Lower lobe of right lung (tissue), 2 donors: ENCODE data around the gene LKAAEAR1. TPM values are rescaled to one million over a fixed set of nuclear protein-coding genes. Genes with fewer than 3 reads are reported as not detected.

Experiments used
- ATAC-seq, 2 donors: fragments of 200-7000 bp; cut with Tn5 transposase; one replicate each; pipeline ENCODE4 v1.9.1; 2020 to 2022; ENCODE audit warnings: mild to moderate bottlenecking in 2 of 2, moderate library complexity in 2 of 2
- DNase-seq: peaks from one replicate; pipeline ENCODE4 v3.0.0-alpha.2; 2020
- H3K27ac ChIP-seq: fragments of 200-600 bp; one replicate; pipeline ENCODE4 v1.8.0; 2022
- H3K27me3 ChIP-seq: fragments of 200-600 bp; one replicate; pipeline ENCODE4 v1.8.0; 2022; ENCODE audit warnings: low read depth
- H3K36me3 ChIP-seq: fragments of 200-600 bp; one replicate; pipeline ENCODE4 v1.8.0; 2022; ENCODE audit warnings: mild to moderate bottlenecking
- H3K4me1 ChIP-seq: fragments of 200-600 bp; one replicate; pipeline ENCODE4 v1.8.0; 2022
- H3K4me3 ChIP-seq: fragments of 200-600 bp; one replicate; pipeline ENCODE4 v1.8.0; 2022; ENCODE audit warnings: mild to moderate bottlenecking
- H3K9me3 ChIP-seq: fragments of 200-600 bp; one replicate; pipeline ENCODE4 v1.8.0; 2022
- CTCF ChIP-seq: fragments of 200-600 bp; IDR thresholded peaks from one replicate; pipeline ENCODE4 v1.8.0; 2022; ENCODE audit warnings: antibody characterized with exemption, mild to moderate bottlenecking
- intact Hi-C: fragments of 100-400 bp; cut with DNase I; formaldehyde crosslinking; loops from one replicate; pipeline ENCODE4 v1.11.0; 2022
- total RNA-seq: library from RNA; stranded (reverse); fragmentation: NEBNext Ultra II Directional; extraction: Animal tissue kit (Norgen Biotek cat#: 25700); gene quantifications from one replicate; pipeline ENCODE4 v1.2.1, GENCODE V29; 2021
- donor health status: DM: no; HTN: yes; CAD: no; lungs with severe emphysema.

LKAAEAR1 gene
- total RNA-seq, 1 donor from 2014 or later: 0.97 TPM

GRCh38 chr20:64038565-64039292 is 45.5 kb downstream of the LKAAEAR1 start:
- DNase-seq (peak; percentile 86), ATAC-seq (peak; percentile 90 to 93)
- peaks cover 12% of the 10 kb centered on the region for H3K36me3 ChIP-seq
- H3K4me3 ChIP-seq: peak overlapping the region; percentile 66
- no peaks in the 10 kb centered on the region for H3K9me3 ChIP-seq
- peak overlapping the region; percentile 86 for H3K27ac ChIP-seq
- peaks cover 38% of the 10 kb centered on the region for H3K27me3 ChIP-seq
- intact Hi-C loops: no loop called here
- peaks cover 51% of the 10 kb centered on the region for H3K4me1 ChIP-seq
- peak; percentile 69 for TF ChIP-seq CTCF

GRCh38 chr20:64038224-64038564 is 46.0 kb downstream of the LKAAEAR1 start:
- peaks cover 38% of the 10 kb centered on the region for H3K27me3 ChIP-seq
- TF ChIP-seq CTCF: no peak
- peak overlapping the region; percentile 86 for H3K27ac ChIP-seq
- peak overlapping the region; percentile 66 for H3K4me3 ChIP-seq
- ATAC-seq: peak; percentile 24 to 36
- H3K4me1 ChIP-seq: peaks cover 51% of the 10 kb centered on the region
- H3K9me3 ChIP-seq: no peaks in the 10 kb centered on the region
- peaks cover 18% of the 10 kb centered on the region for H3K36me3 ChIP-seq
- intact Hi-C loops: no loop called here
- no peak for DNase-seq

GRCh38 chr20:64037498-64038213 is 46.5 kb downstream of the LKAAEAR1 start:
- no peak for DNase-seq
- peak overlapping the region; percentile 66 for H3K4me3 ChIP-seq
- no peak for TF ChIP-seq CTCF
- ATAC-seq: no peak
- intact Hi-C loops: no loop called here
- no peaks in the 10 kb centered on the region for H3K9me3 ChIP-seq
- H3K4me1 ChIP-seq: peaks cover 51% of the 10 kb centered on the region
- H3K27ac ChIP-seq: peak overlapping the region; percentile 86
- peaks cover 38% of the 10 kb centered on the region for H3K27me3 ChIP-seq
- peaks cover 23% of the 10 kb centered on the region for H3K36me3 ChIP-seq

DNA sequence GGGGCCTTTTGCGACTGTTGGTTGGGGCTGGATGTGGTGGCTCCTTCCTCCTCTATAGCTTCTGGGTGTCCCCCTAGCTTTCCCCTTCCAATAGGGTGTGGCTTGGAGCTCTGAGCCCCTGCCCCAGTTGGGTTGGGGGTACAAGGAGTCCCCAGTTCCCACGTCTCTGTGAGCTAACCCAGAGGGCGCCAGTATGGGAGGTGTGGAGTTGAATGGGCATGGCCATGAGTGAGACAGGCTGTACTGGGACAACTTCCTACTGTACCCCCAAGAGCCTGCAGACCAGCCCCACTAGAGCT is 47.0 kb downstream of the LKAAEAR1 start:
- no peak for TF ChIP-seq CTCF
- peaks cover 28% of the 10 kb centered on the region for H3K36me3 ChIP-seq
- no peak overlapping the region for H3K27ac ChIP-seq
- no peaks in the 10 kb centered on the region for H3K9me3 ChIP-seq
- ATAC-seq (no peak), DNase-seq (no peak)
- intact Hi-C loops: no loop called here
- H3K27me3 ChIP-seq: peaks cover 35% of the 10 kb centered on the region
- peaks cover 48% of the 10 kb centered on the region for H3K4me1 ChIP-seq
- no peak overlapping the region for H3K4me3 ChIP-seq

- peaks cover 34% of the 10 kb centered on the region for H3K36me3 ChIP-seq
- TF ChIP-seq CTCF: no peak
- DNase-seq (no peak), ATAC-seq (no peak)
- intact Hi-C loops: no loop called here
- no peak overlapping the region for H3K27ac ChIP-seq
- peaks cover 43% of the 10 kb centered on the region for H3K4me1 ChIP-seq
- H3K4me3 ChIP-seq: no peak overlapping the region
- H3K27me3 ChIP-seq: peaks cover 29% of the 10 kb centered on the region
- no peaks in the 10 kb centered on the region for H3K9me3 ChIP-seq
Observed at GRCh38 chr20:64036346-64037198, 47.6 kb downstream of the LKAAEAR1 start.
